ENCODE results near the gene DDX51. TPM values are rescaled to one million over a fixed set of nuclear protein-coding genes. Genes with fewer than 3 reads are reported as not detected.

Gene DDX51
- total RNA-seq, 2 donors from 2014 or later: 18.3 to 23.4 TPM

GRCh38 chr12:132160016-132160415 is 15.9 kb upstream of the DDX51 start:
- Mint-ChIP-seq H3K4me3 (no peak overlapping the region), H3K27ac (no peak overlapping the region), H3K9me3 (no peaks in the 10 kb centered on the region), H3K36me3 (ENCODE audit: insufficient read depth in 2 of 2) (no peaks in the 10 kb centered on the region), H3K4me1 (ENCODE audit: low read depth) (peaks cover 6% of the 10 kb centered on the region), H3K27me3 (ENCODE audit: low read depth) (peaks cover 10% of the 10 kb centered on the region)
- no peak for DNase-seq
- no peak for ATAC-seq (replicated peaks in 1 of 2)

DNA sequence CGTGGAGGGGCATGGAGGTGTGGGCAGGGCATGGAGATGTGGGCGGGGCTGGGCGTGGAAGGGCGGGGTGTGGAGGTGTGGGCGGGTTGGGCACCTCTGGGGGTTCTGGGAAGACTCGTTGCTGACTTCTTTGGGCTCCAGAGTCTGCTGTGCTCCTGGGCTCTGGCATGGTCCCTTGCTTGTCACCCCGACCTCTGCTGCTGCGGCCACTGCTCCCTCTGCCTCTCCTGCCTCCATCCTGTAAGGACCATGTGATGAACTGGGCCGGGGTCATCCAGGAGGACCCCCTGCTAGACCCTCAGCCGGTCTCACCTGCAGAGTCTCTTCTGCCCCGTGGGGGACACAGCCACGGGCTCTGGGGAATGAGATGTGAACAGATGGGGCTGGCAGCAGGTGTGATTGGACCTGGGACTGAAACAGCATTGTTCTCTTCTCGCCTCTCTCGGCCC is 15.5 kb upstream of the DDX51 start:
- no peak overlapping the region for H3K4me3 Mint-ChIP-seq
- H3K4me1 Mint-ChIP-seq (ENCODE audit: low read depth): peaks cover 6% of the 10 kb centered on the region
- H3K27me3 Mint-ChIP-seq (ENCODE audit: low read depth): peaks cover 8% of the 10 kb centered on the region
- H3K9me3 Mint-ChIP-seq: no peaks in the 10 kb centered on the region
- no peak overlapping the region for H3K27ac Mint-ChIP-seq
- no peak for ATAC-seq (replicated peaks in 1 of 2)
- H3K36me3 Mint-ChIP-seq (ENCODE audit: insufficient read depth in 2 of 2): no peaks in the 10 kb centered on the region
- no peak for DNase-seq

DNA sequence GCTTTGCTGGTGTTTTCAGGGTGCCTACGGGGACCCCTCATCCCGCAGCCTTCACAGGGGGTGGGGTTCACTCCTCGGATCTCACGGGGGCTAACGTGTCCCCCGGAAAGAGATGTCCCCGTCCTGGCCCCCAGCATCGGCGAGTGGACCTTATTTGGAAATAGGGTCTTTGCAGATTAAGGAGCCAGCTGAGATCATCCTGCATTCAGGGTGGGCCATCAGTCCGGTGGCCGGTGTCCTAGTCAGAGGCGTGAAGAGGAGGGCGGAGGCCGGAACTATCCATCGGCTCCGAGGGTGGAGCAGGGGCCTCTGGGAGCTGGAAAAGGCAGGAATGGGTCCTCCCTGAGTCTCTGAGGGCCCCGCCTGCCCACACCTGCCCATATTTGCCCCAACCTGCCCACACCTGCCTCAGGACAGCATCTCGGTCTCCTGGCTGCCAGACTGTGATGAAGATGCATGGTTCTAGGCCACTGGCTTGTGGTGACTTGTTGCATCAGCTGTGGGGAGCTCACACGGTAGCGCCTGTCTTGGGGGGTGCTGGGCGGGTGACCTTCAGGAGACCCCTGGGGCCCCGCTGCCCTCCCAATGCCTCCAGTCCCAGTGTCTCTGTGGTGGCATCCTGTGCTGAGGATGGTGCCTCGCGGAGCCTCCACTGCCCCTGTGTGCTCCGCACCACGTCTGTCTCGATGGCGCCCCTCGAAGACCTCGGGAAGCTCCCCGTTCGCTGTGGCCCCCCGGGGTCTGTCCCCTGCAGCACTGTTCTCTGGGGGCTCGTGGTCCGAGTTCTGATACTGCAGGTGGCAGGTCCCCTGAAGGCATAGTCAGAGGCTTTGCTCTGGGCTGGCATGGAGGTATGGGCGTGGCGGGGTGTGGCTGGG is 14.8 kb upstream of the DDX51 start:
- Mint-ChIP-seq H3K36me3 (ENCODE audit: insufficient read depth in 2 of 2) (no peaks in the 10 kb centered on the region), H3K9me3 (no peaks in the 10 kb centered on the region)

DNA sequence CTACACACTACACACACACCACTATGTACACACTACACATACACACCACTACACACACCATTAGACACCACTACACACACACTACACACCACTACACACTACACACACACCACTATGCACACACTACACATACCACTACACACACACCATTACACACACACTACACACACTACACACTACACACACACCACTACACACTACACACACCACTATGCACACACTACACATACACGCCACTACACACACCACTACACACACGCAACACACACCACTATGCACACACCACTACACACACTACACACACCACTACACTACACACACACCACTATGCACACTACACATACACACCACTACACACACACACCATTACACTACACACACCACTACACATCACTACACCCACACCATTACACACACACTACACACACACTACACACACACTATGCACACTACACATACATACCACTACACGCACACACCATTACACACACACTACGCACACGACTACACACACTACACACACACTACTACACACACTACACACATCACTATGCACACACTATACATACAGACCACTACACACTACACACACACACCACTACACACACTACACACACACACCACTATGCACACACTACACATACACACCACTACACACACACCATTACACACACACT is 13.8 kb upstream of the DDX51 start:
- Mint-ChIP-seq H3K9me3 (no peaks in the 10 kb centered on the region), H3K4me3 (no peak overlapping the region)

More for the DNA sequence above, 14.8 kb upstream of the DDX51 start:
- peaks cover under 1% of the 10 kb centered on the region for H3K4me1 Mint-ChIP-seq (ENCODE audit: low read depth)
- no peak overlapping the region for H3K27ac Mint-ChIP-seq
- DNase-seq: no peak
- peaks cover under 1% of the 10 kb centered on the region for H3K27me3 Mint-ChIP-seq (ENCODE audit: low read depth)
- ATAC-seq (replicated peaks in 1 of 2): no peak
- H3K4me3 Mint-ChIP-seq: no peak overlapping the region

GRCh38 chr12:132156573-132157325 is 12.6 kb upstream of the DDX51 start:
- no peaks in the 10 kb centered on the region for H3K36me3 Mint-ChIP-seq (ENCODE audit: insufficient read depth in 2 of 2)
- ATAC-seq (replicated peaks in 1 of 2): no peak
- no peaks in the 10 kb centered on the region for H3K4me1 Mint-ChIP-seq (ENCODE audit: low read depth)
- no peaks in the 10 kb centered on the region for H3K27me3 Mint-ChIP-seq (ENCODE audit: low read depth)
- H3K4me3 Mint-ChIP-seq: no peak overlapping the region
- H3K9me3 Mint-ChIP-seq: no peaks in the 10 kb centered on the region
- DNase-seq: no peak
- no peak overlapping the region for H3K27ac Mint-ChIP-seq

More for the DNA sequence above, 13.8 kb upstream of the DDX51 start:
- ATAC-seq (replicated peaks in 1 of 2) (no peak), DNase-seq (no peak)
- no peaks in the 10 kb centered on the region for H3K36me3 Mint-ChIP-seq (ENCODE audit: insufficient read depth in 2 of 2)
- no peak overlapping the region for H3K27ac Mint-ChIP-seq
- no peaks in the 10 kb centered on the region for H3K4me1 Mint-ChIP-seq (ENCODE audit: low read depth)
- no peaks in the 10 kb centered on the region for H3K27me3 Mint-ChIP-seq (ENCODE audit: low read depth)

GRCh38 chr12:132155771-132156572 is 11.9 kb upstream of the DDX51 start:
- H3K4me3 Mint-ChIP-seq: no peak overlapping the region
- no peaks in the 10 kb centered on the region for H3K4me1 Mint-ChIP-seq (ENCODE audit: low read depth)
- DNase-seq (no peak), ATAC-seq (replicated peaks in 1 of 2) (no peak)
- H3K27ac Mint-ChIP-seq: no peak overlapping the region
- H3K36me3 Mint-ChIP-seq (ENCODE audit: insufficient read depth in 2 of 2): no peaks in the 10 kb centered on the region
- no peaks in the 10 kb centered on the region for H3K9me3 Mint-ChIP-seq
- H3K27me3 Mint-ChIP-seq (ENCODE audit: low read depth): no peaks in the 10 kb centered on the region

DNA sequence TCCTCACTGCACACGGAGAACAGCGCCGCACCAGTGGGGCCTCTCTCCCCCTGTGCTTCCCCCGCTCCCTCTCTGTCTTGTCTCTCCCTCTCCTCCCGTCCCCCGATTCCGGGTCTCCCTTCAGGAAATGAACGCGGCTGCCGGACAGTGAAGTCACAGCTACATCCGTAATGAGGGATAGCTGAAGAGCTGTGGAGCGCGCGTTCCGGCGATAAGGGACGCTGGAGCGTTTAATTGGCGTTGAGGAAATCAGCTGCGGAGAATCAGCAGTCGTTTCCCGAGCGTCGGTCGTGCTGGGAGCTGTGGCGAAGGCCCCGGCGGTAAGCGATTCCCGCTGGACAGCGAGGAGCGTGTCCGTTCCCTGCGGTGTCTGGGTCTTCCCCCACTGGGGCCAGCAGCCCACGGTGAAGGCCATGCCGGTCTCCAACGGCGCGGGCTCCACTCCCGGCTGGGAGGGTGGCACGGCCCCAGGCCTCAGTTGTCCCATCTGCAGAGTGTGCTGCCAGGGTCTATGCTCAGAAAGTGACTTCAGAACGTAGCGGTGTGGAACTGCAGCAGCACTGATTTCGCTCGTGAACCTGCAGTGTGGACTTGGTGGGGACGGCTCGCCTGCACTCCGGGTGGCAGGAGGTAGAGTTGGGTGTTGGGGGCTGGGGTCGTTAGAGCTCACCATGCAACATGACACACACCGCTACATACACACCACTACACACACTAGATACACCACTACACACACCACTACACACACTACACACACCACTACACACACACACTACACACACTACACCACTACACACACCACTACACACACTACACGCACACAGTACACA is 11.0 kb upstream of the DDX51 start:
- Mint-ChIP-seq H3K36me3 (ENCODE audit: insufficient read depth in 2 of 2) (no peaks in the 10 kb centered on the region), H3K9me3 (no peaks in the 10 kb centered on the region), H3K27me3 (ENCODE audit: low read depth) (no peaks in the 10 kb centered on the region), H3K27ac (no peak overlapping the region), H3K4me1 (ENCODE audit: low read depth) (no peaks in the 10 kb centered on the region), H3K4me3 (no peak overlapping the region)
- DNase-seq (peak in 1 of 2 donors; percentile 37), ATAC-seq (replicated peaks in 1 of 2) (peak in 1 of 2 donors; percentile 13)

- no peak for DNase-seq
- no peaks in the 10 kb centered on the region for H3K36me3 Mint-ChIP-seq (ENCODE audit: insufficient read depth in 2 of 2)
- ATAC-seq (replicated peaks in 1 of 2): peak; percentile 8 to 27
- H3K27me3 Mint-ChIP-seq (ENCODE audit: low read depth): no peaks in the 10 kb centered on the region
- no peaks in the 10 kb centered on the region for H3K9me3 Mint-ChIP-seq
- no peak overlapping the region for H3K4me3 Mint-ChIP-seq
- H3K27ac Mint-ChIP-seq: no peak overlapping the region
- no peaks in the 10 kb centered on the region for H3K4me1 Mint-ChIP-seq (ENCODE audit: low read depth)
Measured at GRCh38 chr12:132154341-132154761, 10.2 kb upstream of the DDX51 start.

GRCh38 chr12:132153501-132154340 is 9.6 kb upstream of the DDX51 start:
- H3K4me3 Mint-ChIP-seq: no peak overlapping the region
- peak; percentile 87 to 91 for ATAC-seq (replicated peaks in 1 of 2)
- peak; percentile 65 to 69 for DNase-seq
- H3K27ac Mint-ChIP-seq: no peak overlapping the region
- H3K4me1 Mint-ChIP-seq (ENCODE audit: low read depth): no peaks in the 10 kb centered on the region
- no peaks in the 10 kb centered on the region for H3K9me3 Mint-ChIP-seq
- H3K36me3 Mint-ChIP-seq (ENCODE audit: insufficient read depth in 2 of 2): peaks cover 0 to 1% of the 10 kb centered on the region in 2 donors
- no peaks in the 10 kb centered on the region for H3K27me3 Mint-ChIP-seq (ENCODE audit: low read depth)

DNA sequence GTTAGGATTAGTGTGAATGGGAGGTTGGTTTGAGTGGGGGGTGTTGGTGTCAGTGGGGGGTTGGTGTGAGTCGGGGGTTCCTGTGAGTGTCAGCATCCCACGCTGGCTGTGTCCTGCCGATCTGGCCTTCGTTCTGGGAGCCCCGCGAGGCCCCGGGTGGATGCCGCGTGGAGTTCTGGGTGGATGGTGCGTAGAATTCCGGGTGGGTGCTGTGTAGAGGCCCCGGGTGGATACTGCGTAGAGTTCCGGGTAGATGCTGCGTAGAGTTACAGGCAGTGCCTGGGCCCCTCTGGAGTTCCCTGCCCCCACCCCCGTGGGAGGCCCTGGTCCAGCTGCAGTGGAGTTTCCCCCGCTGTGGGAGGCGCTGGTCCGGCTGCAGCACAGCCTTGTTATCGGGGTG is 8.8 kb upstream of the DDX51 start:
- peaks cover 0 to 2% of the 10 kb centered on the region in 2 donors for H3K36me3 Mint-ChIP-seq (ENCODE audit: insufficient read depth in 2 of 2)
- H3K4me1 Mint-ChIP-seq (ENCODE audit: low read depth): no peaks in the 10 kb centered on the region
- DNase-seq (no peak), ATAC-seq (replicated peaks in 1 of 2) (no peak)
- H3K9me3 Mint-ChIP-seq: no peaks in the 10 kb centered on the region
- H3K27me3 Mint-ChIP-seq (ENCODE audit: low read depth): no peaks in the 10 kb centered on the region
- no peak overlapping the region for H3K4me3 Mint-ChIP-seq
- H3K27ac Mint-ChIP-seq: no peak overlapping the region

DNA sequence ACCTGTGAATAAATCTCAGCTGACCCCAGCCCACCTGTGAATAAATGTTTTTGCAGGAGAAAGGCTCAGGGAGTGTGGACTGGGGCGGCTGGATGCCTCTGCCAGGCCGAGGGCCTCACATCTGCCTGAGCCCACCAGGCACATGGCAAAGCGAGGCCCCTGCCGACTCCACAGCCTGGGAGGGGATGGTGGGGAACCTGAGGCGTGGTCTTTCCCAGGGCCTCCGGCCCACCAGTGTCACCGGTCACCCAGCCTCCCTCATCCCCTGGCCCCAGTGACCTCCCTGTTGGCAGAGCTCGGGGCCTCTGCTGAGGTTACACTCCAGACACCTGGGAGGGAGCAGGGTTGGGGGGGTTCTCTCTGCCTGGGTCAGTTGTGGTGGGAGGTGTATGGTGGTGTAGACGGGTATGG is 8.3 kb upstream of the DDX51 start:
- Mint-ChIP-seq H3K27me3 (ENCODE audit: low read depth) (no peaks in the 10 kb centered on the region), H3K4me3 (no peak overlapping the region), H3K36me3 (ENCODE audit: insufficient read depth in 2 of 2) (peaks cover 0 to 2% of the 10 kb centered on the region in 2 donors), H3K4me1 (ENCODE audit: low read depth) (no peaks in the 10 kb centered on the region), H3K27ac (no peak overlapping the region), H3K9me3 (no peaks in the 10 kb centered on the region)
- no peak for ATAC-seq (replicated peaks in 1 of 2)
- no peak for DNase-seq

Data from activated T-cell treated with anti-CD3 and anti-CD28 coated beads, Interleukin-2, amount 50 U/mL, for 72 hours (primary cell).